ENCODE measurements around the gene TMEM14C.
"Not testable (repeated sequence)": the region's sequence is repeated elsewhere in the genome, so short reads cannot be mapped to it uniquely, and the experiment has no call there.

Gene TMEM14C

GRCh38 chr6:10721850-10722569 is 860 bp upstream of the TMEM14C start:
- no peak for DNase-seq

DNA sequence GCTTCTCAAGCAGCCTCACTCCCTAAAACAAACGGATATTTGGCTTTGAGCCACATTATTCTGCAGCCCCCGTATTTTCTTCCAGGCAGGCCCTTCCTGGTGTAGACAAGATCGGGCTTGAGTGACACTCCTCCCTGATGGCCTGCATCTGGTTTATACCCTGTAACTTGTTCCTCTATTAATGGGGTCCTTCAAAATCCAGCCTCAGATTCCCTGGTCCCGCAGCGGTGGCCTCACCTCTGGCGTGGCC is 375 bp upstream of the TMEM14C start:
- DNase-seq, result no peak

- DNase-seq, result no peak
Observed at GRCh38 chr6:10723567-10723881, 654 bp downstream of the TMEM14C start.

GRCh38 chr6:10725044-10725443 is 2.2 kb downstream of the TMEM14C start:
- DNase-seq, result no peak

DNA sequence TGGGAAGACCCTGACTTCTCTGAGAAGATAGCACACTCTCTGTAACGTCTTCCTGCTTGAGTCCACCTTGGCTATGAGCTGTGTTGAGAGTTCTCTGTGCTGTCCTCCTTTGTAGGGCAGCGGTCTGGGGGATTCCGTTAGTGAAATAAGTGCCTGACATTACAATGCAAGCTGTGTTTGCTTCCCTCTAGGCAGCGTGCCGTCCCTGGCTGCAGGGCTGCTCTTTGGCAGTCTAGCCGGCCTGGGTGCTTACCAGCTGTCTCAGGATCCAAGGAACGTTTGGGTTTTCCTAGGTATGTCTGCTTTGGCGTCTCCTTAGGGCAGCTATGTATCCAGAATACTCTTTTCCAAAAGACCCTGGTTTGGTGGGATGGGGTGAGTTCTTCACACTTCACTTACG is 2.8 kb downstream of the TMEM14C start:
- DNase-seq, result no peak

DNA sequence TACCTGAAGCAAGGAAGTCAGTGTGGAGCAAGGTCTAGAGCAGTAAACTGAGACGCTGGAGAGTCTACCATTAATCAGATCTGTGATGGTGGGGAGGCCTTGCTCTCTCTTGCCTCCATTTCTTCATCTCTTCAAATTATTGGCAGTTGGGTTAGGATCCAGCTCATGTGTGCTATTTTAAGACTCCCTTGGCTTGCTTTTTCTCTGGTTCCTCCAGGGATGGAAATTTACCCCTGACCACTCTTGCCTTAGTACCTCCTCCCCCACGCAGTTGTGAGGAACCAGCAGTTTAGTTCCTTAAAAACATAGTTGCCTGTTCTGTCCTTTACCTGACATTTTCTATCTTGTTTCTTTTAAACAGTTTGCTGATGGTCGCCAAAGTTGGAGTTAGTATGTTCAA is 7.4 kb downstream of the TMEM14C start:
- no peak for DNase-seq

- no peak for DNase-seq
Observed at GRCh38 chr6:10733151-10733715, 10.4 kb downstream of the TMEM14C start.

GRCh38 chr6:10733863-10734262 is 11.0 kb downstream of the TMEM14C start:
- no peak for DNase-seq

DNA sequence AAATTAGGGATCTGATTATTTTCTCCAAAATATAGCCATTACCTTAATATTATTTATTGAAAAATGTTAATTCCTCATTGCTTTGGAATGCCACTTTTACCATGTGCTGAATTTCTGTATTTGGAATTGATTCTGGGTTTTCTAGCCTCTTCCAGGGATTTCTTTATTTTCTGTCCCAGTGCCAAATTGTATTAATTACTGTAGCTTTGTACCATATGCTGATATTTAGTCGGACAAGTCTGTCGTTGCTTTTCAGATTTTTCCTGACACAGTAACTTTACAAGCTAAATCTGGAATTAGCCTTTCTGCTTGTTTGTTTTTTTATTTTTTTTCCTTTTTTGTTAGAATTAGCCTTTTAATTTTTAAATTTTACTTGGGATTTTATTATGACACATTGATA is 13.9 kb downstream of the TMEM14C start:
- DNase-seq, result no peak

- no peak for DNase-seq
Observed at GRCh38 chr6:10740061-10740460, 17.2 kb downstream of the TMEM14C start.

GRCh38 chr6:10741643-10742042 is 18.8 kb downstream of the TMEM14C start:
- not testable (repeated sequence) for DNase-seq

GRCh38 chr6:10742251-10742650 is 19.4 kb downstream of the TMEM14C start:
- no peak for DNase-seq

DNA sequence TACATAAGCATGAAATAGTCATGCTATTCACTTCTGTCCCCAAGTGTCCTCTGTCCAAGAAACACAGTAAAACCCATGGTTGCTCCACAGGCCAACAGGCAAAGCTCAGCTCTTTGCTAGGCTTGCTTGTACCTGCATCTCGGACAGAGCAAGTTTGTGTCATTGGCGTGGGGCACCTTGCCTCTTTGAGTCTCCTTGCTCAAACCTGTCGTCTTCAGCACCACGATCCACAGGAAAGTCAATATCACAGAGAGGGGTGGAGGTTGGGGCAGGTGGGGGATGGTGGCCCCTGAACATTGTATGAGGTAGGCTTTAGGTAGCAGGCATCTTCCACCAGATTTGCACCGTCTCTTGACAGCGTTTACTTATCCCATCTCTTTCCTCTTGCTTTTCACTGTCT is 20.6 kb downstream of the TMEM14C start:
- no peak for DNase-seq

GRCh38 chr6:10745116-10745515 is 22.2 kb downstream of the TMEM14C start:
- no peak for DNase-seq

DNA sequence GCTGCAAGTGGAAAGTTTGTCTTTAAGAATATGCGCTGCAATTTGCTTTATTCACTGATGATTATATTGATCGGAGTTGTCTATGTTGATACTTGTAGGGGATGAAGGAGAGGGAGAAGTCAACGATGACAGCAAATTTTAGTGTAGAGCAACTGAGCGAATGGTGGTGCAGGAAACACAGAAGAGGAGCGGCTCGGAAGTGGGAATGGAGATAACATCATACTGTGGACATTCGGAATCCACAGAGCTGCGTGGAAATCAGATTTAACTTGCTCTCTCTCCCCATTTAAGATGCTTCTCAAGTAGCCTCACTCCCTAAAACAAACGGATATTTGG is 24.0 kb downstream of the TMEM14C start:
- no peak for DNase-seq

DNA sequence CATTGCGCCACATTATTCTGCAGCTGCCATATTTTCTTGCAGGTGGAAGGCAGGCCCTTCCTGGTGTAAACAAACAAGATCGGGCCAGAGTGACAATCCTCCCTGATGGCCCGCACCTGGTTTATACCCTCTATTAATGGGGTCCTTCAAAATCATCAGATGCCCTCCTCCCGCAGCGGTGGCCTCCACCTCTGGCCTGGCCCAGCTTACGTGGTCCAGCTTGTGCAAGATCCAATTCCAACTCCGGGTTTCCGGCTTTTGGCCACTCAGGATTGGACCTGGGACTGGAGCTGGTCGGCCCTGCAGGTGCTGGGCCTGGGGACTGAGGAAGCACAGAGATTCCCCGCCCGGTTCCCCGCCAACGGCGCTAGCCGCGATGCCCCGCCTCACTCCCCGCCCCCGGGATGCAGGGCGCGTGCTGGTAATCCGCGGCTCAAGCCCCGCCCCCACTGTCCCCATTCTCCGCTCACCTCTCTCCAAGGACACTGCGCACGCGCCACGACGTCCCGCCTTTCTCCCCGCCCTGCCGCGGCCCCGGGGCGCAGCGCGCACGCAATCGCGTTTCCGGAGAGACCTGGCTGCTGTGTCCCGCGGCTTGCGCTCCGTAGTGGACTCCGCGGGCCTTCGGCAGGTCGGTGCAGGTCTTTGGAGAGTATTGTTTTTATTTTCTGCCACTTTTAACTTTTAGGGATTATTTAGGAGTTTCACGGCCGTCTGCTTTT is 24.5 kb downstream of the TMEM14C start, which contains the start of gene TMEM14B:
TMEM14B (plus strand) TSS at position 555 of the 722 bp plus-strand sequence. CDS start 1,441 bp downstream, outside the sequence.
- DNase-seq, result peak; percentile 99 to 100

DNA sequence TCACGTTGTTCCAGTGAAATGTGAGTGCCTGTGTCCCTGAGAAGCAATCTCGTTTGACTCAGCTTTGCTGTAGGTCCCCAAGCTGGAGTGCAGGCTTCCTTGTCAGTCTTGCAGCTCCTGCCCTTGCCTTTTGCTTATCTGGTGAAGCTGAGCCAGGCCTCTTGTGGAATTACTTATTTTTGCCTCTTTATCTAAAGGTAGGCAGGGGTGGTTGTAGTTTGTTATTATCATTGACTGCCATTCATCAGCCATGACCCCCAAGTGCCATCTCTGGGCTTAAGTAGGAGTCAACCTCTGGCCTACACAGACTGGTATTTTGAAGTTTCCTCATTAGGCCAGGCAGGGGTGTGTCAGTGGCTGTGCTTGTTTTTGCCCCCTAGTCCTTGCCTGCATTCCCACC is 26.9 kb downstream of the TMEM14C start:
- no peak for DNase-seq

GRCh38 chr6:10750568-10750967 is 27.7 kb downstream of the TMEM14C start:
- not testable (repeated sequence) for DNase-seq

DNA sequence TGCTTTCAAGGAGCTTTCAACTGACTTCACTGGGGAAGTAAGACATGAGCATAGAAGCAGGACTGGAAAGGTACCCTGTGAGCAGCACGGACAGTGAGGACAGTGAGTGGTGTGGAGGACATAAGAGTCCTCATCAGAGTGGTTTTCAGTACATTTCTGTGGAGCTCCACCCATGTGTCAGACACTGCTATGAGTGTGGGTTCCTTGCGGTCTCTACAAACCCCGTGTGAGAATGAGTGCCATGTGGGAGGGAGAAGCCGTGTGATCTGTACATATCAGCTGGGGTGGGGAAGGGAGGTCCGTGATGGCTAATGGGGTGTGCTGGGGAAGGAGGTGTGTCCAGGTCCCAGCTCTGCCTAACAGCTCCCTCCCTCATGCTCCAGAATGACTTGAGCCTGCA is 28.9 kb downstream of the TMEM14C start:
- not testable (repeated sequence) for DNase-seq

DNA sequence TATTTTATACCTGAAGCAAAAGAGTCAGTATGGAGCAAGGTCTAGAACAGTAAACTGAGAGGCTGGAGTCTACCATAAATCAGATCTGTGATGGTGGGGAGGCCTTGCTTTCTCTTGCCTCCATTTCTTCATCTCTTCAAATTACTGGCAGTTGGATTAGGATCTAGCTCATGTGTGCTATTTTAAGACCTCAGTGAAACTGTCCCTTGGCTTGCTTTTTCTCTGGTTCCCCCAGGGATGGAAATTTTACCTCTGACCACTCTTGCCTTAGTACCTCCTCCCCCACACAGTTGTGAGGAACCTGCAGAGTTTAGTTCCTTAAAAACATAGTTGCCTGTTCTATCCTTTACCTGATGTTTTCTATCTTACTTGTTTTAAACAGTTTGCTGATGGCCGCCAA is 33.2 kb downstream of the TMEM14C start:
- DNase-seq, result no peak

- DNase-seq, result no peak
Observed at GRCh38 chr6:10759312-10759839, 36.5 kb downstream of the TMEM14C start.

DNA sequence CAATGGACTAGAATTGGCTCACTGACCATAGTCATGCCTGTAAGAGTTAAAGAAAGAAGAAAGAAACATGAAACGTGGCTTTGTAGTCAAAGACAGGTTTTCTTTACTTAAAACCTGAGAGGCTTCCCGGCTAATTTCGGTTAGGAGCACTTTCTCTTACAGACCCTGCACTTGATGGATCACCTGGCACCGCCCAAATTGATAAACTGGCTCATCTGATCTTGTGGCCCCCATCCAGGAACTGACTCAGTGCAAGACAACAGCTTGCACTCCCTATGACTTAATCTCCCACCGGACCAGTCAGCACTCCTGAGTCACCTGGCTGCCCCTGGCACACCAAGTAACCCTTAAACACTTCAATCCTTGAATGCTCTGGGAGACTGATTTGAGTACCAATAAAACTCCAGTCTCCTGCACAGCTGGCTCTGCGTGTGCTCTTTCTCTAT is 37.0 kb downstream of the TMEM14C start:
- no peak for DNase-seq

DNA sequence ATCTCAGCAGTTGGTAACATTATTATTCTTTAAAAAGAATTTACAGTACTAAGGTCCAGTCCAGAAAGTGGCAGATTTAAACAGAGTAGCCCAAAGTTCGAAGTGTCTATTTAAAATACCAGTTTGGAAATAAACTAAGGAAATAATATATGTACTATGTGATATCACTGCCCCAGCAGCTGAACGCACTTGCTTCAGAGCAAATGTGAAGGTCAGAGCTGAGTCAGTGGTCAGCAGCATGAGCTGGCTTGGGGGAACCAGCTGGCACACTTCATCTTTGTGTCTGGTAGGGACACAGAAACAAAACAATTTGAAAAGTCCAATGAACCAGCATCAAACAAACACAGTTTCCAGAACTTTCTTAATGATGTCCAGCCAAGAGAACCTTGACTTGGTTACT is 40.1 kb downstream of the TMEM14C start:
- no peak for DNase-seq

DNA sequence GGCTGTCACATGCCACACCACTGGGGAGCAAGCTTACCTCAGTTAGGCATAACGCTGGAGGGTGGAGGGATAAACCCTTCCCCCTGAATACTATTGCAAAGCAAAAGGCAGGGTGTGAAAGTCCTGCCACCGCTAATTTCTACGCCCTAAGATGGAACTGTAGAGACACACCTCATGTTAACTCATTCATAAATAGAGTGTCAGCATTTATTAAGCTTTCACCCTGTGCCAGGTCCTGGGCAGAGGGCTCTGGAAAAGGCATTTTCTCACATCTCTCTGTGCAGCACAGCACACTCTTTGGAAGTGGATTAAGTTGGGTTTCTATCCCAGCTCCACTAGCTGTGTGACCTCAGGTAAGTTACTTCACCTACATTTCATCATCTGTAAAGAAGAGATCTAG is 46.5 kb downstream of the TMEM14C start:
- DNase-seq, result no peak
